GM12872 (cell line): ENCODE measurements around the gene KRTAP10-11.
"Not testable (repeated sequence)": the region's sequence is repeated elsewhere in the genome, so short reads cannot be mapped to it uniquely, and the experiment has no call there.

ENCODE experiments used
- CTCF ChIP-seq: IDR thresholded peaks from 3 replicates; pipeline ENCODE4 v1.5.1; 2011; ENCODE audit warnings: low read depth, mild to moderate bottlenecking, low read length, moderate library complexity; ENCODE audit not compliant: insufficient read depth

Gene KRTAP10-11, protein sequence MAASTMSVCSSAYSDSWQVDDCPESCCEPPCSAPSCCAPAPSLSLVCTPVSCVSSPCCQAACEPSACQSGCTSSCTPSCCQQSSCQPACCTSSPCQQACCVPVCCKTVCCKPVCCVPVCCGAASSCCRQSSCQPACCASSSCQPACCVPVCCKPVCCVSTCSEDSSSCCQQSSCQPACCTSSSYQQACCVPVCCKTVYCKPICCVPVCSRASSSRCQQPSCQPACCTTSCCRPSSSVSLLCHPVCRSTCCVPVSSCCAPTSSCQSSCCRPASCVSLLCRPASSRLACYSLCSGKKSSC

GRCh38 chr21:44646366-44647221, at the start of gene KRTAP10-11:
Gene KRTAP10-11 (plus strand): TSS chr21:44646414. CDS start chr21:44646459, 45 bp downstream.
- not testable (repeated sequence) for TF ChIP-seq CTCF

DNA sequence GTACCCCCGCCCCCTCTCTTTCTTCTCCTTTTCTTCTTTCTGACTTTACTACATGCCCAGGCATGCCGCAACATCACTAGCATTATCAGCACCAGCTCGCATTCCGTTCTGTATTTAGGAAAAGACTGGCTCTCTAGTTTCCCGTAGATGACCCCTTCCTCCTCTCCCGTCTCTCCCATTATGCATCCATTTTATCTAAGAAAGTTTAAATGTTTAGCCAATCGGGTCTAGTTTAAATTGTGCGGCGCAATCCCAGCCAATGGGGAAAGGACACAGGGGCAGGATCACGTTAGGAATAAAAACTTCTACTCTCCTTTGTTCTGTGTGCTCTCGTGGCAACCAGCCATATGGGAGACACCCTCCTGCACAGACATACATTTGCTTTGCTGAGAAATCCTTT, 48.2 kb upstream of the KRTAP10-11 start:
- TF ChIP-seq CTCF: no peak

- TF ChIP-seq CTCF: no peak
Observed at GRCh38 chr21:44599264-44600029, 46.8 kb upstream of the KRTAP10-11 start.

DNA sequence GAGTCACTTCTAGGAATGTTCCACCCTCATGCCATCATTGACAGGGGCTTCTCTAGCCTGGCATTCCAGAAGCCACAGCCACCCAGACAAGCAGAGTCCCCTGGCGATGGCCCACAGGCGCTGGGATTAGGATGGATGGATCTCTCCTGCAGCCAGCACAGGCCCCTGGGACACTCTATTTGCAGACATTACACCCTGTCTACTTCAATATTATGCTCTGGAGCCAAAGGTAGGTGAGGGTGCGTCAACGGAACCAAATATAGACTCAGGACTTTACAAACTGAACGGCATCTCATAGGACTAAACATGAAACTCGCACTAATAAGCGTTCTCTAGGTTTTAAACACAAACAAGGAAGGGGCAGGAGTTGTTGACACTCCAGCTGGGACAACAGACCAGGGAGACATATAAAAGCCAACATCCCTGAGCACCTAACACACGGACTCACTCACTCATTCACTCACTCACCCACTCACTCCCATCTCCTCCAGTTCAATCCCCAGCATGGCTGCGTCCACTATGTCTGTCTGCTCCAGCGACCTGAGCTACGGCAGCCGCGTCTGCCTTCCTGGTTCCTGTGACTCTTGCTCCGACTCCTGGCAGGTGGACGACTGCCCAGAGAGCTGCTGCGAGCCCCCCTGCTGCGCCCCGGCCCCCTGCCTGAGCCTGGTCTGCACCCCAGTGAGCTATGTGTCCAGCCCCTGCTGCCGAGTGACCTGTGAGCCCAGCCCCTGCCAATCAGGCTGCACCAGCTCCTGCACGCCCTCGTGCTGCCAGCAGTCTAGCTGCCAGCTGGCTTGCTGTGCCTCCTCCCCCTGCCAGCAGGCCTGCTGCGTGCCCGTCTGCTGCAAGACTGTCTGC, 45.9 kb upstream of the KRTAP10-11 start, which contains the start of gene KRTAP10-7:
Gene KRTAP10-7 (plus strand): TSS at position 480 of the 861 bp plus-strand sequence. CDS start 25 bp downstream, at position 505.
- TF ChIP-seq CTCF: not testable (repeated sequence)

GRCh38 chr21:44601596-44602462, 44.4 kb upstream of the KRTAP10-11 start:
- TF ChIP-seq CTCF: no peak

DNA sequence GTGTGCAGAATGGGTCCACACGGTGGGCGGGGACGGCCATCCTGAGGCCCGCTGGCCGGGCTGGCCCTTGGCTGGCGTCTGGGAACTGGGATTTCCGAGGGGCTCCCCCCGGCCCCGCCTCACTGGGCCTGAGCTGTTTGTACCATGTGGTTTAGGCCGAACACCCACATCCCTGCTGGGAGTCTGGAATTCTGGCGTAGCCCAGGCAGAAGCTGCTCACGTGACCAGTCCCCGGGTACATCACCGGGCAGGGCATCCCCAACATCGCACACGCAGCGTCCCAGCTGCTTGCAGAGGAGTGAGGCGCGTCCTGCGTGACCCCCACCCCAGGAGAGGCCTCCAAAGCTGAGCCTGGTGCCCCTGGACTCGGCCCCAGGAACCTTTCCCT, 43.8 kb upstream of the KRTAP10-11 start:
- TF ChIP-seq CTCF: no peak
